ACC112 (cell line): ENCODE data around the gene LGR6.

Experiments
- H2AFZ ChIP-seq: fragments of 200-600 bp; sonication (generic); one replicate; pipeline ENCODE4 v1.6.0; 2017; ENCODE audit warnings: antibody characterized with exemption, low read length; ENCODE audit not compliant: unreplicated experiment
- H3K27ac ChIP-seq: fragments of 200-600 bp; sonication (generic); 2 replicates; pipeline ENCODE4 v1.5.1; 2014; ENCODE audit warnings: low read depth, mild to moderate bottlenecking, antibody characterized with exemption, low read length, moderate library complexity
- H3K27me3 ChIP-seq: fragments of 200-600 bp; sonication (generic); 2 replicates; pipeline ENCODE4 v1.6.1; 2014; ENCODE audit warnings: mild to moderate bottlenecking, antibody characterized with exemption, low read length, moderate library complexity, mixed read lengths; ENCODE audit not compliant: insufficient read depth
- H3K36me3 ChIP-seq: fragments of 200-600 bp; sonication (generic); 2 replicates; pipeline ENCODE4 v1.6.1; 2016; ENCODE audit warnings: mild to moderate bottlenecking, antibody characterized with exemption, low read length, moderate library complexity, mixed read lengths; ENCODE audit not compliant: insufficient read depth
- H3K4me1 ChIP-seq: fragments of 200-600 bp; sonication (generic); one replicate; pipeline ENCODE4 v1.6.1; 2016; ENCODE audit warnings: low read length, mixed read lengths; ENCODE audit not compliant: insufficient read depth, unreplicated experiment, control insufficient read depth
- H3K4me3 ChIP-seq: fragments of 200-600 bp; sonication (generic); 2 replicates; pipeline ENCODE4 v1.5.1; 2014; ENCODE audit warnings: mild to moderate bottlenecking, low read depth, low read length
- H3K79me2 ChIP-seq: fragments of 200-600 bp; sonication (generic); one replicate; pipeline ENCODE4 v1.6.0; 2016; ENCODE audit warnings: low read length; ENCODE audit not compliant: control insufficient read depth, unreplicated experiment, insufficient read depth

The LGR6 gene

GRCh38 chr1:202247104-202247503, 53.5 kb downstream of the LGR6 start:
- H3K36me3 ChIP-seq = no peaks in the 10 kb centered on the region
- H3K27me3 ChIP-seq = peaks cover 62% of the 10 kb centered on the region
- no peaks in the 10 kb centered on the region for H3K4me1 ChIP-seq
- H3K27ac ChIP-seq = no peak overlapping the region
- H3K79me2 ChIP-seq = no peaks in the 10 kb centered on the region
- no peak overlapping the region for H2AFZ ChIP-seq
- no peak overlapping the region for H3K4me3 ChIP-seq

- Histone ChIP-seq H2AFZ (no peak overlapping the region), H3K27me3 (peaks cover 60% of the 10 kb centered on the region), H3K4me1 (no peaks in the 10 kb centered on the region), H3K36me3 (no peaks in the 10 kb centered on the region), H3K27ac (no peak overlapping the region), H3K4me3 (no peak overlapping the region), H3K79me2 (no peaks in the 10 kb centered on the region)
Observed at GRCh38 chr1:202247837-202248795, 54.5 kb downstream of the LGR6 start.

GRCh38 chr1:202248861-202249260, 55.3 kb downstream of the LGR6 start:
- Histone ChIP-seq H2AFZ (no peak overlapping the region), H3K27ac (no peak overlapping the region), H3K4me1 (no peaks in the 10 kb centered on the region), H3K79me2 (no peaks in the 10 kb centered on the region), H3K36me3 (no peaks in the 10 kb centered on the region), H3K27me3 (peaks cover 60% of the 10 kb centered on the region), H3K4me3 (no peak overlapping the region)

- Histone ChIP-seq H3K4me3 (no peak overlapping the region), H3K79me2 (no peaks in the 10 kb centered on the region), H2AFZ (no peak overlapping the region), H3K27ac (no peak overlapping the region), H3K27me3 (peaks cover 60% of the 10 kb centered on the region), H3K36me3 (no peaks in the 10 kb centered on the region), H3K4me1 (no peaks in the 10 kb centered on the region)
Observed at GRCh38 chr1:202249436-202249835, 55.8 kb downstream of the LGR6 start.

GRCh38 chr1:202249846-202250245, 56.2 kb downstream of the LGR6 start:
- no peaks in the 10 kb centered on the region for H3K4me1 ChIP-seq
- H3K4me3 ChIP-seq = no peak overlapping the region
- no peaks in the 10 kb centered on the region for H3K79me2 ChIP-seq
- no peak overlapping the region for H2AFZ ChIP-seq
- H3K36me3 ChIP-seq = no peaks in the 10 kb centered on the region
- H3K27ac ChIP-seq = no peak overlapping the region
- peaks cover 60% of the 10 kb centered on the region for H3K27me3 ChIP-seq

- Histone ChIP-seq H3K27ac (no peak overlapping the region), H3K79me2 (no peaks in the 10 kb centered on the region), H3K4me1 (no peaks in the 10 kb centered on the region), H3K27me3 (peaks cover 60% of the 10 kb centered on the region), H2AFZ (no peak overlapping the region), H3K4me3 (no peak overlapping the region), H3K36me3 (no peaks in the 10 kb centered on the region)
Observed at GRCh38 chr1:202250982-202251381, 57.4 kb downstream of the LGR6 start.

GRCh38 chr1:202251424-202252256, 58.0 kb downstream of the LGR6 start:
- Histone ChIP-seq H3K27ac (no peak overlapping the region), H2AFZ (no peak overlapping the region), H3K4me1 (no peaks in the 10 kb centered on the region), H3K27me3 (peaks cover 63% of the 10 kb centered on the region), H3K79me2 (no peaks in the 10 kb centered on the region), H3K36me3 (no peaks in the 10 kb centered on the region), H3K4me3 (no peak overlapping the region)

- Histone ChIP-seq H3K27ac (no peak overlapping the region), H3K36me3 (no peaks in the 10 kb centered on the region), H2AFZ (no peak overlapping the region), H3K4me3 (no peak overlapping the region), H3K4me1 (no peaks in the 10 kb centered on the region), H3K79me2 (no peaks in the 10 kb centered on the region), H3K27me3 (peaks cover 62% of the 10 kb centered on the region)
Observed at GRCh38 chr1:202252271-202252670, 58.7 kb downstream of the LGR6 start.

- H3K4me3 ChIP-seq = no peak overlapping the region
- H3K4me1 ChIP-seq = no peaks in the 10 kb centered on the region
- H3K27ac ChIP-seq = no peak overlapping the region
- H2AFZ ChIP-seq = no peak overlapping the region
- H3K79me2 ChIP-seq = no peaks in the 10 kb centered on the region
- H3K27me3 ChIP-seq = peaks cover 63% of the 10 kb centered on the region
- H3K36me3 ChIP-seq = no peaks in the 10 kb centered on the region
Observed at GRCh38 chr1:202254454-202255252, 61.1 kb downstream of the LGR6 start.

- H2AFZ ChIP-seq = no peak overlapping the region
- H3K4me1 ChIP-seq = no peaks in the 10 kb centered on the region
- H3K27me3 ChIP-seq = peaks cover 65% of the 10 kb centered on the region
- H3K36me3 ChIP-seq = no peaks in the 10 kb centered on the region
- H3K27ac ChIP-seq = no peak overlapping the region
- H3K4me3 ChIP-seq = no peak overlapping the region
- H3K79me2 ChIP-seq = no peaks in the 10 kb centered on the region
Observed at GRCh38 chr1:202255343-202255742, 61.7 kb downstream of the LGR6 start.
